ENCODE results near the gene DIS3L2. TPM values are rescaled to one million over a fixed set of nuclear protein-coding genes. Genes with fewer than 3 reads are reported as not detected.

The DIS3L2 gene
- total RNA-seq, 1 experiment from 2014 or later = 39.1 TPM

DNA sequence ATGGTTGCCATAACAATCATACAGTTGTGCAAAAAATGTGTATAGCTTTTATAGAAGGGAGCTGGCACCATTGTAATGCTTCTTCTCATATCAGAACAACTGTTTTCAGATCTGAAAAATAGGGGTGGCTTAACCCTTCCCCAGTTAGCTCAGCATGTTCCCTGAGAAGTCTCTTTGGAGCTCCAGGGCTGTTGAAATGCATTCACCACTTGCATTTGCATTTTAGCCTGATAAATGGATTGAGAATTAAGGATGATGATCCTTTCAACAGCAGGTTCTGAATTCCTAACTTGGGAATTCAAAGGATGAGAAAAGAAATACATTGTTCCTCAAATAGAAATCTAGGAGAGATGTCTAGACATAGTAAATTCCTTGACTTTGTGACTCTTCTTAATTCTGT lies 235.3 kb downstream of the DIS3L2 start:
- Histone ChIP-seq H3K9me3 (ENCODE audit: insufficient read depth, low read depth) (no peaks in the 10 kb centered on the region), H3K4me2 (no peak overlapping the region), H3K27ac (no peak overlapping the region), H3K27me3 (ENCODE audit: insufficient read depth, low read depth) (no peaks in the 10 kb centered on the region), H3K79me2 (ENCODE audit: low read depth) (no peaks in the 10 kb centered on the region), H4K20me1 (ENCODE audit: insufficient read depth) (no peaks in the 10 kb centered on the region), H2AFZ (no peak overlapping the region), H3F3A (ENCODE audit: insufficient read depth, low read depth) (0 out of 2 replicates have a peak, but pooled peaks cover 5% of the 10 kb centered on the region), H3K36me3 (ENCODE audit: low read depth) (0 out of 2 replicates have a peak, but pooled peaks cover 5% of the 10 kb centered on the region), H3K4me3 (no peak overlapping the region), H3K9me2 (ENCODE audit: insufficient read depth) (no peaks in the 10 kb centered on the region), H3K4me1 (replicated peaks; ENCODE audit: insufficient read depth) (no peaks in the 10 kb centered on the region)
- no TSS peak for BruUV-seq (replicated peaks)
- DNase-seq = no peak
- ChIA-PET POLR2A (ENCODE audit: unreplicated experiment) (no interaction called here), CTCF (no interaction called here)
- intact Hi-C loops (cut with micrococcal nuclease; ENCODE audit: unreplicated experiment) = no loop called here
- TF ChIP-seq, protein P1, sequence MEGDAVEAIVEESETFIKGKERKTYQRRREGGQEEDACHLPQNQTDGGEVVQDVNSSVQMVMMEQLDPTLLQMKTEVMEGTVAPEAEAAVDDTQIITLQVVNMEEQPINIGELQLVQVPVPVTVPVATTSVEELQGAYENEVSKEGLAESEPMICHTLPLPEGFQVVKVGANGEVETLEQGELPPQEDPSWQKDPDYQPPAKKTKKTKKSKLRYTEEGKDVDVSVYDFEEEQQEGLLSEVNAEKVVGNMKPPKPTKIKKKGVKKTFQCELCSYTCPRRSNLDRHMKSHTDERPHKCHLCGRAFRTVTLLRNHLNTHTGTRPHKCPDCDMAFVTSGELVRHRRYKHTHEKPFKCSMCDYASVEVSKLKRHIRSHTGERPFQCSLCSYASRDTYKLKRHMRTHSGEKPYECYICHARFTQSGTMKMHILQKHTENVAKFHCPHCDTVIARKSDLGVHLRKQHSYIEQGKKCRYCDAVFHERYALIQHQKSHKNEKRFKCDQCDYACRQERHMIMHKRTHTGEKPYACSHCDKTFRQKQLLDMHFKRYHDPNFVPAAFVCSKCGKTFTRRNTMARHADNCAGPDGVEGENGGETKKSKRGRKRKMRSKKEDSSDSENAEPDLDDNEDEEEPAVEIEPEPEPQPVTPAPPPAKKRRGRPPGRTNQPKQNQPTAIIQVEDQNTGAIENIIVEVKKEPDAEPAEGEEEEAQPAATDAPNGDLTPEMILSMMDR (conservative IDR thresholded peaks at IDR 0.05) = no peak

DNA sequence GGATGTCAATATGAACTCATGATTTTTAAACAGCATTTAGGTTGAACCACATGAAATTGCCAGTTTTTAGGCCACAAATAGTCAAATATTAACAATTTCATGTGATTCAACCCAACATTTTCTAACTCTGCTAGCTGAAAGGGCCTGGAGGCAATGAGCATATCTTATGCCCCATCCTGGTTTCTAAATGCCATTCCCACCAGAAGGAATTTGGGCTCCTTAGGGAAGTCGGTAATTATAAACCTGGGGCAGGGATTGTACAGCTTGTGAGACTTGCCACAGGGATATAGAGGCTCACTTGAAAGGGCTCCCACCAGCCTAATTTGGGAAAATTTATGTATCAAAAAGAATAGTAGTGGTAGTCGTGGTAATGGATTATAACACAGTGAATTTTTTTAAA lies 238.7 kb downstream of the DIS3L2 start:
- Histone ChIP-seq H3K4me2 (no peak overlapping the region), H3F3A (ENCODE audit: insufficient read depth, low read depth) (0 out of 2 replicates have a peak, but pooled peaks cover 5% of the 10 kb centered on the region), H3K4me1 (replicated peaks; ENCODE audit: insufficient read depth) (no peaks in the 10 kb centered on the region), H4K20me1 (ENCODE audit: insufficient read depth) (no peaks in the 10 kb centered on the region), H3K27me3 (ENCODE audit: insufficient read depth, low read depth) (no peaks in the 10 kb centered on the region), H3K27ac (no peak overlapping the region), H2AFZ (no peak overlapping the region), H3K79me2 (ENCODE audit: low read depth) (no peaks in the 10 kb centered on the region), H3K9me2 (ENCODE audit: insufficient read depth) (no peaks in the 10 kb centered on the region), H3K36me3 (ENCODE audit: low read depth) (peaks cover 8% of the 10 kb centered on the region; the same call in 1 of the 2 replicates), H3K9me3 (ENCODE audit: insufficient read depth, low read depth) (no peaks in the 10 kb centered on the region), H3K4me3 (no peak overlapping the region)
- no peak for DNase-seq
- ChIA-PET POLR2A (ENCODE audit: unreplicated experiment) (no interaction called here), CTCF (no interaction called here)
- intact Hi-C loops (cut with micrococcal nuclease; ENCODE audit: unreplicated experiment) = no loop called here
- BruUV-seq (replicated peaks) = no TSS peak
- TF ChIP-seq EZH2 (IDR thresholded peaks at IDR 0.05; ENCODE audit: low read depth) = no peak
- TF ChIP-seq, protein P1 (conservative IDR thresholded peaks at IDR 0.05) = no peak

DNA sequence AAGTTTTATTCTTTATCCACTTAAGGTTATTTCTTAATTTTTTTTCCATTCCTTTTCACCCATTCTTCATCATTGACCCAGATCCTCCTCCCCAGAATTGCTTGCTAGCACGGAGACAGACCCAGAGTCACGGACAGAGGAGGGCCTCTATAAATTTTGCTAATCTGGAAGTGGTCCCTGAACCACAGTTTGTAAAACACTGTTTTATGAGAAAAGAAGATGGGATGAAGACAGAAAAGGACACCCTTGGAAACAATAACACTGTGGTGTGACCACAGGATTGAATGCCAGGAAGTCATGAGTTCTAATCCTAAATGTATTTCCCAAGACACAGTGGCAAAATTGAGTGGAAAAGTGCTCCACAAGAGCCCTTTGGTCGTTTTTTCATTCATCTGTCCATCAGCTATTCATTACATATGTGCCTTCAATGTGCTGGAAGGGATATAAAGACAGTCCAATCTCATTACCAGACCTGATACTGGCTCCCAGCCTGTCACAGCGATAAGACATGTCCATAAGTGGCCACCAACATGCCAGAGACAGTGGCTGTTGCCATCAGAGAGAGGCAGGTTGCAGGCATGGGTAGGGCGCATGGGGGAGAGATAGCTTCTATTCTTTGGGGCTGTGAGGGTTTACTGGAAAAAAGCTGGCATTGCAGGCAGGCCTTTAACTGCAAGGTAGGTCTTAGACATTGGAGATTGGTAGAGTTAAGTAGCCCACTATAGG lies 241.8 kb downstream of the DIS3L2 start:
- CTCF ChIA-PET = no interaction called here
- TF ChIP-seq, protein P1 (conservative IDR thresholded peaks at IDR 0.05) = no peak
- TF ChIP-seq EZH2 (IDR thresholded peaks at IDR 0.05; ENCODE audit: low read depth) = no peak
- no TSS peak for BruUV-seq (replicated peaks)

More for the DNA sequence above, 241.8 kb downstream of the DIS3L2 start:
- Histone ChIP-seq H3K9me3 (ENCODE audit: insufficient read depth, low read depth) (no peaks in the 10 kb centered on the region), H3K9me2 (ENCODE audit: insufficient read depth) (no peaks in the 10 kb centered on the region), H3K4me2 (no peak overlapping the region), H3K27ac (no peak overlapping the region), H2AFZ (no peak overlapping the region), H3K4me1 (replicated peaks; ENCODE audit: insufficient read depth) (no peaks in the 10 kb centered on the region), H3K27me3 (ENCODE audit: insufficient read depth, low read depth) (no peaks in the 10 kb centered on the region), H3K4me3 (no peak overlapping the region), H3K79me2 (ENCODE audit: low read depth) (no peaks in the 10 kb centered on the region), H4K20me1 (ENCODE audit: insufficient read depth) (no peaks in the 10 kb centered on the region), H3F3A (ENCODE audit: insufficient read depth, low read depth) (0 out of 2 replicates have a peak, but pooled peaks cover 5% of the 10 kb centered on the region), H3K36me3 (ENCODE audit: low read depth) (peaks cover 8% of the 10 kb centered on the region; the same call in 1 of the 2 replicates)
- no peak for DNase-seq
- POLR2A ChIA-PET (ENCODE audit: unreplicated experiment) = no interaction called here
- intact Hi-C loops (cut with micrococcal nuclease; ENCODE audit: unreplicated experiment) = no loop called here
